Activated CD8-positive, alpha-beta T cell treated with anti-CD3 and anti-CD28 coated beads for 36 hours (primary cell): ENCODE results near the gene PCDHB6. TPM values are rescaled to one million over a fixed set of nuclear protein-coding genes. Genes with fewer than 3 reads are reported as not detected.
"Not testable (repeated sequence)": the region's sequence is repeated elsewhere in the genome, so short reads cannot be mapped to it uniquely, and the experiment has no call there.

Experiments
- ATAC-seq: fragments of 200-7000 bp; cut with Tn5 transposase; one replicate; pipeline ENCODE4 v1.10.0; 2021; ENCODE audit warnings: mild to moderate bottlenecking, moderate library complexity
- CTCF ChIA-PET: fragments of 350-600 bp; sonication (Branson Sonifier 250); formaldehyde crosslinking; loops from one replicate; lab custom pipeline; 2021; ENCODE audit warnings: antibody characterized with exemption; lab: Charles Lee
- POLR2A ChIA-PET: fragments of 350-600 bp; sonication (Branson Sonifier 250); formaldehyde crosslinking; loops from one replicate; lab custom pipeline; 2021; ENCODE audit warnings: antibody characterized with exemption; lab: Charles Lee
- DNase-seq: peaks from one replicate; pipeline ENCODE4 v3.0.0-alpha.2; 2020
- H3K27ac Mint-ChIP-seq: one replicate; pipeline ENCODE4 v1.8.0; 2021; ENCODE audit warnings: mild to moderate bottlenecking, mixed read lengths
- H3K27me3 Mint-ChIP-seq: one replicate; pipeline ENCODE4 v1.8.0; 2021; ENCODE audit warnings: mixed read lengths
- H3K36me3 Mint-ChIP-seq: one replicate; pipeline ENCODE4 v1.8.0; 2021; ENCODE audit warnings: low read depth, mixed read lengths
- H3K4me1 Mint-ChIP-seq: one replicate; pipeline ENCODE4 v1.8.0; 2021; ENCODE audit warnings: low read depth, mixed read lengths
- H3K4me3 Mint-ChIP-seq: one replicate; pipeline ENCODE4 v1.8.0; 2021; ENCODE audit warnings: mild to moderate bottlenecking, moderate library complexity, mixed read lengths
- H3K9me3 Mint-ChIP-seq: one replicate; pipeline ENCODE4 v1.8.0; 2021; ENCODE audit warnings: mixed read lengths
- intact Hi-C: fragments of 100-400 bp; cut with micrococcal nuclease; formaldehyde crosslinking; loops from one replicate; pipeline ENCODE4 v1.10.0; 2022
- total RNA-seq, 2 experiments: library from RNA; stranded (reverse); gene quantifications; one replicate each; pipeline ENCODE4 v1.2.3, GENCODE V29; 2021
- TF ChIP-seq, protein P1 (sequence below): fragments of 200-600 bp; IDR thresholded peaks from one replicate; pipeline ENCODE4 v1.8.0; 2022; ENCODE audit warnings: antibody characterized with exemption, mild to moderate bottlenecking

PCDHB6 gene
- total RNA-seq, 2 experiments from 2014 or later: not detected

DNA sequence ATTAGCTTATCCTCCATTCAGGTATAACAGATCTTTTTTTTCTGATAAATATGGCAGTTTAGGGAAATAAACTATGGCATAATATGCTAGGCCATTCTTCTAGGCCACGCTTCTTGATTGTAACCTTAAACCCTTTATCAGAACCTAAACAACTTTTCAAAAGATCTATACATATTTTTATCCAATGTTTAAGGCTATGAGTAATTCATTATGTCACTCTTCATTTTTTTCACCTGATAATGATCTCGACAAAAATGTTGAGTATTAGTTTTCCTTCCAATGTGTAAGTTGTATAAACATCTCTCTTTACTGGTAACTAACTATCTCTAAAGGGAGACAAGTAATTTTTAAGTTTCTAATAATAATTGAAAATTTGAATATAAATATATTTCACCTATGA, 30.6 kb upstream of the PCDHB6 start:
- H3K27me3 Mint-ChIP-seq: peaks cover 15% of the 10 kb centered on the region
- ChIA-PET POLR2A (no interaction called here), CTCF (no interaction called here)
- H3K27ac Mint-ChIP-seq: no peak overlapping the region
- ATAC-seq: no peak
- peaks cover 5% of the 10 kb centered on the region for H3K36me3 Mint-ChIP-seq
- H3K9me3 Mint-ChIP-seq: peaks cover 31% of the 10 kb centered on the region
- no peaks in the 10 kb centered on the region for H3K4me1 Mint-ChIP-seq
- H3K4me3 Mint-ChIP-seq: no peak overlapping the region
- no peak for DNase-seq
- TF ChIP-seq, protein P1, sequence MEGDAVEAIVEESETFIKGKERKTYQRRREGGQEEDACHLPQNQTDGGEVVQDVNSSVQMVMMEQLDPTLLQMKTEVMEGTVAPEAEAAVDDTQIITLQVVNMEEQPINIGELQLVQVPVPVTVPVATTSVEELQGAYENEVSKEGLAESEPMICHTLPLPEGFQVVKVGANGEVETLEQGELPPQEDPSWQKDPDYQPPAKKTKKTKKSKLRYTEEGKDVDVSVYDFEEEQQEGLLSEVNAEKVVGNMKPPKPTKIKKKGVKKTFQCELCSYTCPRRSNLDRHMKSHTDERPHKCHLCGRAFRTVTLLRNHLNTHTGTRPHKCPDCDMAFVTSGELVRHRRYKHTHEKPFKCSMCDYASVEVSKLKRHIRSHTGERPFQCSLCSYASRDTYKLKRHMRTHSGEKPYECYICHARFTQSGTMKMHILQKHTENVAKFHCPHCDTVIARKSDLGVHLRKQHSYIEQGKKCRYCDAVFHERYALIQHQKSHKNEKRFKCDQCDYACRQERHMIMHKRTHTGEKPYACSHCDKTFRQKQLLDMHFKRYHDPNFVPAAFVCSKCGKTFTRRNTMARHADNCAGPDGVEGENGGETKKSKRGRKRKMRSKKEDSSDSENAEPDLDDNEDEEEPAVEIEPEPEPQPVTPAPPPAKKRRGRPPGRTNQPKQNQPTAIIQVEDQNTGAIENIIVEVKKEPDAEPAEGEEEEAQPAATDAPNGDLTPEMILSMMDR: no peak
- intact Hi-C loops: no loop called here

DNA sequence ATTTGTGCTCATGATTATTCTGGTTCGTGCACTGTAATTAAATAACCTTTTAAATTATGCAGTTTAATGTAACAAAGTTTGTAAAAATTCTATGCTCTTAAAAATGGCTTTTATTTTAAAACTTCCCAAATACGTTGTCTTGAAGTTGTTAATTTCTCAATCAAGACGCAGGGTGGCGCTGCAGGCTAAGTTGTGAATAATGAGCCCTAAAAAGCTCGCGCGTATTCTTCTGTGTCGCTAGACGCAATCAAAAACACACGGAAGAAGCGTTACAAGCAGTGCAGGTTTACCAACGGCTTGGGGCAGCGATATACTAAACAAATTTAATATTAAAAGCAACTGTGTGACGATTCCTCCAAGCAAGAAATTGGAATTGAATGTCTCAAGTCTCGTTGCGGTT, 28.3 kb upstream of the PCDHB6 start, which contains the start of gene PCDHB4:
Gene PCDHB4, plus strand, starts transcription at position 256 of the 400 bp plus-strand sequence. CDS start 181 bp downstream, outside the sequence.
- Mint-ChIP-seq H3K9me3 (peaks cover 16% of the 10 kb centered on the region), H3K27me3 (peaks cover 17% of the 10 kb centered on the region), H3K4me3 (no peak within 1 kb of the TSS), H3K36me3 (peaks cover 5% of the 10 kb centered on the region), H3K27ac (no peak within 1 kb of the TSS), H3K4me1 (no peaks in the 10 kb centered on the region)
- peak; percentile 26 for DNase-seq
- TF ChIP-seq, protein P1: peak; percentile 43
- ChIA-PET POLR2A (no interaction called here), CTCF (interaction anchor here (1.0 kb wide), 1 partner anchor 21 kb away, joined by 3 read pairs; the partner anchor contains the start of gene PCDHB3)
- intact Hi-C loops: no loop called here
- ATAC-seq: no peak

DNA sequence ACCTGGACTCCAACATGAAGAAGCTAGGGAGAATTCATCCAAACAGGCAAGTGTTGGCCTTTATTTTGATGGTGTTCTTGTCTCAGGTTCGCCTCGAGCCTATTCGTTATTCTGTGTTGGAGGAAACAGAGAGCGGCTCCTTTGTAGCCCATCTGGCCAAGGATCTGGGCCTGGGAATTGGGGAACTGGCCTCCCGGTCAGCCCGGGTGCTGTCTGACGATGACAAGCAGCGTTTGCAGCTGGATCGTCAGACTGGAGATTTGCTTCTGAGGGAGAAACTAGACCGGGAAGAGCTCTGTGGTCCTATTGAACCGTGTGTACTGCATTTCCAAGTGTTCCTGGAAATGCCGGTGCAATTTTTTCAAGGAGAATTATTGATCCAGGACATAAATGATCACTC, 27.9 kb upstream of the PCDHB6 start:
- Mint-ChIP-seq H3K27me3 (peaks cover 17% of the 10 kb centered on the region), H3K27ac (no peak overlapping the region), H3K9me3 (peaks cover 13% of the 10 kb centered on the region), H3K4me1 (no peaks in the 10 kb centered on the region), H3K36me3 (peaks cover 5% of the 10 kb centered on the region), H3K4me3 (no peak overlapping the region)
- no peak for ATAC-seq
- intact Hi-C loops: no loop called here
- no peak for DNase-seq
- ChIA-PET POLR2A (no interaction called here), CTCF (interaction anchor here (1.0 kb wide), 1 partner anchor 22 kb away, joined by 3 read pairs; the partner anchor contains the start of gene PCDHB3)
- TF ChIP-seq, protein P1: no peak

DNA sequence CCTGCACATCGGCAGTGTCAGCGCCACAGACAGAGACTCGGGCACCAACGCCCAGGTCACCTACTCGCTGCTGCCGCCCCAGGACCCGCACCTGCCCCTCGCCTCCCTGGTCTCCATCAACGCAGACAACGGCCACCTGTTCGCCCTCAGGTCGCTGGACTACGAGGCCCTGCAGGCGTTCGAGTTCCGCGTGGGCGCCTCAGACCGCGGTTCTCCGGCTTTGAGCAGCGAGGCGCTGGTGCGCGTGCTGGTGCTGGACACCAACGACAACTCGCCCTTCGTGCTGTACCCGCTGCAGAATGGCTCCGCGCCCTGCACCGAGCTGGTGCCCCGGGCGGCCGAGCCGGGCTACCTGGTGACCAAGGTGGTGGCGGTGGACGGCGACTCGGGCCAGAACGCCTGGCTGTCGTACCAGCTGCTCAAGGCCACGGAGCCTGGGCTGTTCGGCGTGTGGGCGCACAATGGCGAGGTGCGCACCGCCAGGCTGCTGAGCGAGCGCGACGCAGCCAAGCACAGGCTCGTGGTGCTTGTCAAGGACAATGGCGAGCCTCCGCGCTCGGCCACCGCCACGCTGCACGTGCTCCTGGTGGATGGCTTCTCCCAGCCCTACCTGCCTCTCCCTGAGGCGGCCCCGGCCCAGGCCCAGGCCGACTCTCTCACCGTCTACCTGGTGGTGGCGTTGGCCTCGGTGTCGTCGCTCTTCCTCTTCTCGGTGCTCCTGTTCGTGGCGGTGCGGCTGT, 26.3 kb upstream of the PCDHB6 start:
- CTCF ChIA-PET: interaction anchor here (1.0 kb wide), 1 partner anchor 23 kb away, joined by 3 read pairs; the partner anchor contains the start of gene PCDHB3
- H3K36me3 Mint-ChIP-seq, H3K4me1 Mint-ChIP-seq, H3K4me3 Mint-ChIP-seq, POLR2A ChIA-PET, intact Hi-C loops, ATAC-seq, H3K27ac Mint-ChIP-seq, DNase-seq: not testable (repeated sequence)
- Mint-ChIP-seq H3K9me3 (peaks cover 13% of the 10 kb centered on the region), H3K27me3 (peaks cover 20% of the 10 kb centered on the region)

DNA sequence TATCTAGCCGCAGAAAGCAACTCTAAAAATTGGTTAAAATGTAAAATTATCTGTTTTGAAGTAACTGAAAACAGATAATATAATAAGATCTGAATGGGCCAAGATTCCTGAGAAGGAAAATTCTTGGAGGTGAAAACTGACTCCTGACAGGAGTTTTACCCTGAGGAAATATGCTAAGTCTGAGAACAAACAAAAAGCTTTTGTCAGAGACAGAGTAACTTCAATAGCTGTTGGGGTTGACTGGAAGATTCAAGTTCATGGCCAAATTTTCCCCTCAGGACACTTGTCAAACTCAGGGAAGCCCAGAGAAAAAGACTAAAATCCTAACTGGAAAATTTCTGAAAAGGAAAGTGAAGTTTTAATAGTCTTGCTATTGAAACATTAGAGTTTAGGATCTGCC, 22.6 kb upstream of the PCDHB6 start:
- Mint-ChIP-seq H3K27ac (no peak overlapping the region), H3K9me3 (peaks cover 9% of the 10 kb centered on the region), H3K4me1 (no peaks in the 10 kb centered on the region), H3K27me3 (peaks cover 14% of the 10 kb centered on the region), H3K4me3 (no peak overlapping the region), H3K36me3 (peaks cover 5% of the 10 kb centered on the region)
- intact Hi-C loops: no loop called here
- TF ChIP-seq, protein P1: no peak
- DNase-seq (no peak), ATAC-seq (no peak)
- CTCF ChIA-PET: interaction anchor here (1.2 kb wide), 1 partner anchor 27 kb away, joined by 3 read pairs; the partner anchor contains the start of gene PCDHB3
- POLR2A ChIA-PET: no interaction called here
